Body of pancreas (tissue), 4 donors: ENCODE measurements around the gene CDK16.

Source experiments
- POLR2A ChIP-seq, 3 donors: fragments of 450-650 bp; IDR thresholded peaks; one replicate each; pipeline ENCODE4 v1.6.1; 2016; ENCODE audit warnings: antibody characterized with exemption in 3 of 3, mild to moderate bottlenecking in 2 of 3
- TF ChIP-seq, protein P1 (sequence below), 7 experiments: fragments of 450-650 bp in 4 of 7; fragments of 200-600 bp in 3 of 7; sonication (generic) in 3 of 7; IDR thresholded peaks; one replicate each; pipeline ENCODE4 v1.5.1; 2016 to 2019; ENCODE audit warnings: antibody characterized with exemption in 7 of 7

DNA sequence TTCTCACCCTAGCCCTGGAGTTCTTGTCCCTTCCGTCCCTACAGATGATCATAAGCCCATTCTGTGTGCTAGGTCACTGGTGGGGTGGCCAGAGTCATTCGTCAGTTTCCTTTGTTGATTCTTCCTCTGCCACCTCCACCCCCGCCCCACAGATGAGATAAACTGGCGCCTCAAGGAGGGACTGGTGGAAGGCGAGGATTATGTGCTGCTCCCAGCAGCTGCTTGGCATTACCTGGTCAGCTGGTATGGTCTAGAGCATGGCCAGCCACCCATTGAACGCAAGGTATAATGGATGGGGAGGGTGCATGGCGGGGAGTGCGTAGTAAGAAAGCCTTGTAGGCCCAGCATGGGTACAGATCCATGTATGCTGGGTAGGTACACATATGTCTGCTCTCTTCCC is 20.7 kb downstream of the CDK16 start:
- TF ChIP-seq, protein P1, sequence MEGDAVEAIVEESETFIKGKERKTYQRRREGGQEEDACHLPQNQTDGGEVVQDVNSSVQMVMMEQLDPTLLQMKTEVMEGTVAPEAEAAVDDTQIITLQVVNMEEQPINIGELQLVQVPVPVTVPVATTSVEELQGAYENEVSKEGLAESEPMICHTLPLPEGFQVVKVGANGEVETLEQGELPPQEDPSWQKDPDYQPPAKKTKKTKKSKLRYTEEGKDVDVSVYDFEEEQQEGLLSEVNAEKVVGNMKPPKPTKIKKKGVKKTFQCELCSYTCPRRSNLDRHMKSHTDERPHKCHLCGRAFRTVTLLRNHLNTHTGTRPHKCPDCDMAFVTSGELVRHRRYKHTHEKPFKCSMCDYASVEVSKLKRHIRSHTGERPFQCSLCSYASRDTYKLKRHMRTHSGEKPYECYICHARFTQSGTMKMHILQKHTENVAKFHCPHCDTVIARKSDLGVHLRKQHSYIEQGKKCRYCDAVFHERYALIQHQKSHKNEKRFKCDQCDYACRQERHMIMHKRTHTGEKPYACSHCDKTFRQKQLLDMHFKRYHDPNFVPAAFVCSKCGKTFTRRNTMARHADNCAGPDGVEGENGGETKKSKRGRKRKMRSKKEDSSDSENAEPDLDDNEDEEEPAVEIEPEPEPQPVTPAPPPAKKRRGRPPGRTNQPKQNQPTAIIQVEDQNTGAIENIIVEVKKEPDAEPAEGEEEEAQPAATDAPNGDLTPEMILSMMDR (IDR thresholded peaks at IDR 0.05), result no peak
- no peak for TF ChIP-seq POLR2A (IDR thresholded peaks at IDR 0.05)
